H9 (cell line): ENCODE results near the gene GSG1L. TPM values are rescaled to one million over a fixed set of nuclear protein-coding genes. Genes with fewer than 3 reads are reported as not detected.

Source experiments
- DNase-seq: peaks from one replicate; pipeline ENCODE4 v3.0.0-alpha.2; 2017
- H2AFZ ChIP-seq: one replicate; pipeline ENCODE4 v1.6.1; 2013; ENCODE audit warnings: mild to moderate bottlenecking, low read length, control low read depth, moderate library complexity
- H2AK5ac ChIP-seq: 2 replicates; pipeline ENCODE4 v1.6.1; 2013; ENCODE audit warnings: low read length, control low read depth, mixed read lengths; ENCODE audit not compliant: insufficient read length
- H2BK120ac ChIP-seq: one replicate; pipeline ENCODE4 v1.6.1; 2013; ENCODE audit warnings: low read depth, mild to moderate bottlenecking, low read length, control low read depth, inconsistent platforms; ENCODE audit not compliant: poor library complexity, severe bottlenecking
- H2BK12ac ChIP-seq: 2 replicates; pipeline ENCODE4 v1.6.1; 2013; ENCODE audit warnings: low read length, control low read depth, mixed read lengths, low read depth; ENCODE audit not compliant: insufficient read length
- H2BK15ac ChIP-seq: 2 replicates; pipeline ENCODE4 v1.6.1; 2013; ENCODE audit warnings: low read depth, low read length, control low read depth
- H2BK20ac ChIP-seq: one replicate; pipeline ENCODE4 v1.6.1; 2013; ENCODE audit warnings: low read depth, mild to moderate bottlenecking, low read length, control low read depth, inconsistent platforms; ENCODE audit not compliant: poor library complexity, severe bottlenecking
- H2BK5ac ChIP-seq: 2 replicates; pipeline ENCODE4 v1.6.1; 2013; ENCODE audit warnings: low read length, control low read depth, mixed read lengths; ENCODE audit not compliant: insufficient read length
- H3K14ac ChIP-seq: 2 replicates; pipeline ENCODE4 v1.6.1; 2013; ENCODE audit warnings: low read length, control low read depth; ENCODE audit not compliant: insufficient read depth
- H3K18ac ChIP-seq: 2 replicates; pipeline ENCODE4 v1.6.1; 2013; ENCODE audit warnings: low read depth, mild to moderate bottlenecking, mixed read lengths, low read length, control low read depth; ENCODE audit not compliant: insufficient read length
- H3K23ac ChIP-seq: 2 replicates; pipeline ENCODE4 v1.6.1; 2013; ENCODE audit warnings: low read length, control low read depth, mixed read lengths, low read depth; ENCODE audit not compliant: insufficient read length
- H3K23me2 ChIP-seq: 2 replicates; pipeline ENCODE4 v1.6.1; 2013; ENCODE audit warnings: low read depth, mild to moderate bottlenecking, mixed read lengths, low read length, control low read depth; ENCODE audit not compliant: insufficient read length, poor library complexity, severe bottlenecking
- H3K27ac ChIP-seq: 2 replicates; pipeline ENCODE4 v1.5.1; 2013; ENCODE audit warnings: low read length, control low read depth, mixed read lengths, low read depth; ENCODE audit not compliant: insufficient read length
- H3K27me3 ChIP-seq: 2 replicates; pipeline ENCODE4 v1.6.1; 2013; ENCODE audit warnings: low read length, control low read depth, inconsistent platforms; ENCODE audit not compliant: insufficient read depth
- H3K4ac ChIP-seq: 2 replicates; pipeline ENCODE4 v1.6.1; 2013; ENCODE audit warnings: low read depth, mild to moderate bottlenecking, control low read depth, inconsistent platforms, low read length, moderate library complexity
- H3K4me1 ChIP-seq: 2 replicates; pipeline ENCODE4 v1.6.1; 2013; ENCODE audit warnings: low read length, control low read depth, inconsistent platforms; ENCODE audit not compliant: insufficient read depth
- H3K4me2 ChIP-seq: 2 replicates; pipeline ENCODE4 v1.6.1; 2013; ENCODE audit warnings: low read length, control low read depth, mixed read lengths; ENCODE audit not compliant: insufficient read length, insufficient read depth
- H3K56ac ChIP-seq: 2 replicates; pipeline ENCODE4 v1.6.1; 2013; ENCODE audit warnings: low read depth, mild to moderate bottlenecking, mixed read lengths, low read length, control low read depth; ENCODE audit not compliant: insufficient read length
- H3K79me1 ChIP-seq: 2 replicates; pipeline ENCODE4 v1.6.1; 2013; ENCODE audit warnings: low read depth, mild to moderate bottlenecking, moderate library complexity, low read length, control low read depth, inconsistent platforms; ENCODE audit not compliant: insufficient read depth, poor library complexity, severe bottlenecking
- H3K79me2 ChIP-seq: 2 replicates; pipeline ENCODE4 v1.6.1; 2013; ENCODE audit warnings: low read length, control low read depth, inconsistent platforms; ENCODE audit not compliant: insufficient read depth
- H3K9ac ChIP-seq: 2 replicates; pipeline ENCODE4 v1.6.1; 2013; ENCODE audit warnings: low read length, control low read depth, mixed read lengths; ENCODE audit not compliant: insufficient read length; ENCODE audit errors: extremely low read depth
- H3K9me3 ChIP-seq: one replicate; pipeline ENCODE4 v1.6.1; 2013; ENCODE audit warnings: low read depth, low read length, inconsistent platforms; ENCODE audit not compliant: control insufficient read depth
- H3T11ph ChIP-seq: one replicate; pipeline ENCODE4 v1.6.1; 2013; ENCODE audit warnings: mild to moderate bottlenecking, low read length, control low read depth, inconsistent platforms
- H4K20me1 ChIP-seq: one replicate; pipeline ENCODE4 v1.6.1; 2013; ENCODE audit not compliant: control insufficient read depth, insufficient read length, insufficient read depth
- H4K5ac ChIP-seq: 2 replicates; pipeline ENCODE4 v1.6.1; 2013; ENCODE audit warnings: low read depth, mild to moderate bottlenecking, mixed read lengths, low read length, control low read depth; ENCODE audit not compliant: insufficient read length
- H4K8ac ChIP-seq: replicated peaks from 2 replicates; pipeline ENCODE4 v1.6.1; 2013; ENCODE audit warnings: low read length, control low read depth, mixed read lengths, low read depth; ENCODE audit not compliant: insufficient read length
- H4K91ac ChIP-seq: 2 replicates; pipeline ENCODE4 v1.6.1; 2013; ENCODE audit warnings: low read depth, mild to moderate bottlenecking, moderate library complexity, mixed read lengths, low read length, control low read depth; ENCODE audit not compliant: insufficient read length
- H3K27ac Mint-ChIP-seq, 3 experiments: 2 replicates in 2 of 3; 3 replicates in 1 of 3; pipeline ENCODE4 v1.8.0; 2020 to 2021; ENCODE audit warnings: mixed read lengths in 3 of 3, mild to moderate bottlenecking in 1 of 3, moderate library complexity in 1 of 3
- H3K27me3 Mint-ChIP-seq: 2 replicates; pipeline ENCODE4 v1.8.0; 2021; ENCODE audit warnings: low read depth, mild to moderate bottlenecking, moderate library complexity, mixed read lengths
- H3K36me3 Mint-ChIP-seq, 3 experiments: 2 replicates in 2 of 3; 3 replicates in 1 of 3; pipeline ENCODE4 v1.8.0; 2020 to 2021; ENCODE audit warnings: low read depth in 3 of 3, mixed read lengths in 3 of 3; ENCODE audit not compliant: insufficient read depth in 1 of 3
- H3K4me1 Mint-ChIP-seq, 2 experiments: 2 replicates each; pipeline ENCODE4 v1.8.0; 2020; ENCODE audit warnings: mixed read lengths in 2 of 2
- H3K4me3 Mint-ChIP-seq, 2 experiments: 2 replicates in 1 of 2; 3 replicates in 1 of 2; pipeline ENCODE4 v1.8.0; 2020 to 2021; ENCODE audit warnings: mild to moderate bottlenecking in 2 of 2, mixed read lengths in 2 of 2, moderate library complexity in 1 of 2
- H3K9me3 Mint-ChIP-seq, 2 experiments: 2 replicates in 1 of 2; 3 replicates in 1 of 2; pipeline ENCODE4 v1.8.0; 2020; ENCODE audit warnings: mild to moderate bottlenecking in 2 of 2, mixed read lengths in 2 of 2, moderate library complexity in 1 of 2
- CTCF ChIP-seq: fragments of 200-600 bp; sonication (generic); conservative IDR thresholded peaks from 3 replicates; pipeline ENCODE4 v1.8.0; 2021; ENCODE audit warnings: antibody characterized with exemption, mild to moderate bottlenecking
- WGBS: extraction: QIAGEN DNeasy Blood & Tissue Kit; methylation state at CpG from one replicate; pipeline ENCODE4 v1.1.7; 2013; ENCODE audit warnings: missing lambda C conversion rate, low lambda C conversion rate, mixed read lengths; ENCODE audit not compliant: insufficient read length; ENCODE audit errors: extremely low coverage; 5-methylcytosine and 5-hydroxymethylcytosine counted together
- total RNA-seq: library from RNA; stranded (reverse); gene quantifications from 2 replicates; pipeline ENCODE4 v1.2.1, GENCODE V29; 2021

The GSG1L gene
- total RNA-seq, 1 experiment from 2014 or later, result 0.35 TPM

GRCh38 chr16:28000314-28001169 lies 63.0 kb downstream of the GSG1L start:
- no peak overlapping the region for H2AFZ ChIP-seq
- Mint-ChIP-seq H3K9me3 (peaks cover 0 to 4% of the 10 kb centered on the region in 2 experiments; a peak in 3 of 5 replicates), H3K4me1 (no peaks in the 10 kb centered on the region), H3K36me3 (no peaks in the 10 kb centered on the region; a peak in 1 of 7 replicates), H3K27ac (no peak overlapping the region), H3K27me3 (peaks cover 9% of the 10 kb centered on the region), H3K4me3 (no peak overlapping the region)
- no peaks in the 10 kb centered on the region for H3K9me3 ChIP-seq
- H2AK5ac ChIP-seq, result no peak overlapping the region
- no peak overlapping the region for H2BK5ac ChIP-seq
- no peaks in the 10 kb centered on the region for H3K4me1 ChIP-seq
- no peaks in the 10 kb centered on the region for H3K23me2 ChIP-seq
- no peak overlapping the region for H3K4ac ChIP-seq
- H3T11ph ChIP-seq, result no peak overlapping the region
- no peaks in the 10 kb centered on the region for H3K79me2 ChIP-seq
- H3K14ac ChIP-seq, result no peak overlapping the region
- no peaks in the 10 kb centered on the region for H4K20me1 ChIP-seq
- no peak for DNase-seq
- WGBS, result no CpG with 5 or more reads among the region's 9 CpGs
- H3K23ac ChIP-seq, result no peak overlapping the region
- H3K9ac ChIP-seq, result no peak overlapping the region
- no peaks in the 10 kb centered on the region for H3K27me3 ChIP-seq
- no peak overlapping the region for H3K27ac ChIP-seq
- no peak overlapping the region for H2BK20ac ChIP-seq
- no peak overlapping the region for H2BK15ac ChIP-seq
- H4K5ac ChIP-seq, result no peak overlapping the region
- no peak overlapping the region for H2BK12ac ChIP-seq
- no peak overlapping the region for H3K4me2 ChIP-seq
- H3K79me1 ChIP-seq, result no peaks in the 10 kb centered on the region
- TF ChIP-seq CTCF, result no peak
- H3K18ac ChIP-seq, result no peak overlapping the region
- H4K91ac ChIP-seq, result no peak overlapping the region
- no peak overlapping the region for H3K56ac ChIP-seq
- no peak overlapping the region for H2BK120ac ChIP-seq
- no peak overlapping the region for H4K8ac ChIP-seq
